NCI-H524 treated with DMSO at 0.1 percent for 48 hours (cell line): ENCODE data around the gene TJP2.
"Not testable (repeated sequence)": the region's sequence is repeated elsewhere in the genome, so short reads cannot be mapped to it uniquely, and the experiment has no call there.

Source experiments
- DNase-seq: peaks from one replicate; lab custom pipeline; 2025; lab: John Stamatoyannopoulos, UW

Gene TJP2

DNA sequence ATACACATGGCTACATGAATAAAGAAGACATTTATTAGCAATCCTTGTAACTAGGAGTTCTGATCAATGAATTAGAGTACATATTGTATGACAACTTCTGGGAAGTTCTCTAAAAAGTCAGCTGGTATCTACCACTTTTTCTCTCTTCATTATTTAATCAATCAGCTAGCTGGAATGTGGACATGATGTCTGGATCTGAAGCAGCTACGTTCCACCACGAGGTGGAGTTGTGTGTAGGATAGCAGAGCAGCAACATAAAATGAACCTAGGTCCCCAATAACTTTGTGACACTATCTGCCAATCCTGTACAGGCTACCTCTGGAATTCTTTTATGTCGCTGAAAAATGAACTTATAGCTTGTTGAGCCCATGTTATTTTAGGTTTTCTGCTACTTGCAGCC lies 118.0 kb downstream of the TJP2 start:
- DNase-seq, result no peak

DNA sequence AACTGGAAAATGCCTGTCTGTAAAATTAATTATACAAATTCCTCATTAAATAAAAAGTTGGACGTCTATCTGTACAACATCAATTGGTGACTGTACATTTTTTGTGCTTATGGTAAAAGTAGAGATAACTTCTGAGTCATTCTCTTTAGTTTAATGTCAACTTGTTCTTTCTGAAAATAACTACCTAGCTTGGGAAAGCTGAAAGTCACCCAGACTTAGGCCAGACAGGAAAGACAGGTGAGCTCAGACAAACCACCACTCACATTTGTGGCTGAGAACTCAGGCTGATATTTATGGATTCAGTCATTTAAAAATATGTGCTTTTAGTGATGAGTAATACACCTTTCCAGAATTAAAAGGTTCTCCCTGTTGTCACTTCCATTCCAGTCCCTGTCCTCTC lies 119.1 kb downstream of the TJP2 start:
- DNase-seq, result no peak

DNA sequence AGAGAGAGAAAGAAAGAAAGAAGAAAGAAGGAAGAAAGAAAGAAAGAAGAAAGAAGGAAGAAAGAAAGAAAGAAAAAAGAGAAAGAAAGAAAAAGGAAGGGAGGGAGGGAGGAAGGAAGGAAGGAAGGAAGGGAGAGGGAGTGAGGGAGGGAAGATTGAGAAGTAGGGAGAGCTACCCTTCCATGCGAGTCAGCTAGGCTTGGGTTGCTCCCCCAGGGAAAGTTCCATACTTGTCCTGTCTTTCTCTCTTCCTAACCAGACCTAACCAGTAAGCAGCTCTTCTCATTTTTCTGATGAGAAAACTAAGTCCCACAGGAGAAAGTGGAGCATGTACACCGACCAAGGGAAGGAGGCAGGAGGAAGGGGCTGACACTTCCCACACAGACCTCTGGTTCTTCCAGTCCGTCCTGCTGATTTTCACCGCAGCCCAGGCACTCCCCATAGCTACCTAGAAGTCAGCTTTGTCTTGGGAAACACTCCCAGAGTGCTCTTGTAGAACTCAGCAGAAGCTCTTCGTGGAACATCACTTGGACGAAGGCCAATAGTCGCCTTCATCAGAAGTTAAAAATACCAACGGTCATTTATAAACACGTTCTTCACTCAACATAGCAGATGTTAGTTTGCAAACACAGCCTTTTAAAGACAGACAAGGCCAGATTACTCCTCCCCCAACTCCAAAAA lies 121.9 kb downstream of the TJP2 start:
- no peak for DNase-seq

DNA sequence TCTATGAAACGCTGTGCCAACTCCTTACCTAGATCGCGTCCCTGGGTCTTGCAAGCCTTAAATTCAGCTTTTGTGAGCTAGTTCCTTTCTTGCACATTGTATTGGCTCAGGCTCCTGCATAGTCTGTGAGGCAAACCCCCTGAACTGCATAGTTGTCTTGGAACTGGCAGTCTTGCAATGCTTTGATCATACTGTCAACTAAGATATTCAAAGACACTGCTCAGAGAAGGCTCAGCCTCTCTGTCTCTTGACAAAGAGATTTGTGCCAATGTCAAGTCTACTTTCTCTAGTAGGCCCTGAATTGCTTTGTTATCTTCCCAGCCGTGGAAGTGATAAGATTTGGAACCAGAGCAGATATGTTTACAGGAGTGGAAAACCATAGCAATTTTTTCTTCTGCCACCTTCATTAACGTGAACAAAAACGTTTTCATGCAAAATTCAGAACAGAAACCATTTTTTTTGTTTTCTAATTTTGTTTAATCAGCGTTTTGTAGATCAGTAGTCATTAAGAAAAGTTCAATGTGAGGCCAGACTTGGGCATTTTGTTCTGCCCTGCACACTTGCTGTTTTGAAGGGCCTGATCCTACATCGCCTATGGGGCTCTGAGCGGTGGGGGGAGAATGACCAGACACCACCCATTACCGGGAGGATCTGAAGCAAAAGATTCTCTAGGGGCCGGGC lies 123.4 kb downstream of the TJP2 start:
- DNase-seq, result no peak

DNA sequence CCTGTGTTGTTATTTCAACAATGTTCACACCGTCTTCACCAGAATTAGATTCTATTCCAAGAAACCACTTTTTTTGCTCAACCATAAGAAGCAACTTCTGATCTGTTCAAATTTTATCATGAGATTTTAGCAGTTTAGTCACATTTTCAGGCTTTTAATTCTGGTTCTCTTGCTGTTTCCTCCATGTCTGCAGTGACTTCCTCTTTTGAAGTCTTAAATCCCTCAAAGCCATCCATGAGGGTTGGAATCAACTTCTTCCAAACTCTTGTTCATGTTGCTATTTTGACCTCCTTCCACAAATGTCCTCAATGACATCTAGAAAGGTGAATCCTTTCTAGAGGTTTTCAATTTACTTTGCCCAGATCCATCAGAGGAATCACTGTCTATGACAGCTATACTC lies 125.2 kb downstream of the TJP2 start:
- no peak for DNase-seq

DNA sequence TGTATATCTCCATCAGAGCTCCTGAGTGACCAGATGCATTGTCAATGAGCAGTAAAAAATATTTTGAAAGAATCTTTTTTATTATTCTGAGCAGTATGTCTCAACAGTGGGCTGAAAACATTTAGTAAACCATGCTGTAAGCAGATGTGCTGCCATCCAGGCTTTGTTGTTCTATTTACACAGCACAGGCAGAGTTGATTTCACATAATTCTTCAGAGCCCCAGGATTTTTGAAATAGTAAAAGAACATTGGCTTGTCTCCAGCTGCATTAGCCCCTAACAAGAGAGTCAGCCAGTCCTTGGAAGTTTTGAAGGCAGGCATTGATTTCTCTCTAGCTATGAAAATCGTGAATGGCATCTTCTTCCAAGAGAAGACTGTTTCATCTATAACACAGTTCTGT lies 125.7 kb downstream of the TJP2 start:
- no peak for DNase-seq

DNA sequence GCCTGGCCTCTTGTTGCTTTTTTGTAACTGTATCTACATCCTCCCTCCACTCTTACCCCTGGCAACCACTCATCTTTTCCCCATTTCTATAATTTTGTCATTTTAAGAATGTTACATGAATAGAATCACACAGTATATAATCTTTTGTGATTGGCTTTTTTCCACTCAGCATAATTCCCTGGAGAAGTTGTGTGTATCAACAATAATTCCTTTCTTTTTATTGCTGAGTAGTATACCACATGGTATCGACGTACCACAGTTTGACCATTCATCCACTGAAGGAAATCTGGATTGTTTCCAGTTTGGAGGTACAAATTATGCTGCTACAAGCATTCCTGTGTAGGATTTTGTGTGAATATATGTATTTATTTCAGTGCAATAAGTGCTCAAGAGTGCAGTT lies 129.3 kb downstream of the TJP2 start:
- no peak for DNase-seq

DNA sequence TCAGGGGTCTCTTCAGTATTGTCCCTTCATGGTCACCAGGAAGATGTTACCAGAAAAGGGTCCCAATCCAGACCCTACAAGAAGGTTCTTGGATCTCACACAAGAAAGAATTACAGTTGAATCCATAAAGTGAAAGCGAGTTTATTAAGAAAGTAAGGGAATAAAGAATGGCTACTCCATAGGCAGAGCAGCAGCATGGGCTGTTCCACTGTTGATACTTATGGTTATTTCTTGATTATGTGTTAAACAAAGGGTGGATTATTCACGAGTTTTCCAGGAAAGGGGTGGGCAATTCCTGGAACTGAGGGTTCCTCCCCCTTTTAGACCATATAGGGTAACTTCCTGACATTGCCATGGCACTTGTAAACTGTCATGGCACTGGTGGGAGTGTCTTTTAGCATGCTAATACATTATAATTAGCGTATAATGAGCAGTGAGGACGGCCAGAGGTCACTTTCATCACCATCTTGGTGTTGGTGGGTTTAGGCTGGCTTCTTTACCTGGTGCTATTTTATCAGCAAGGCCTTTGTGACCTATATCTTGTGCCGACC lies 132.9 kb downstream of the TJP2 start:
- not testable (repeated sequence) for DNase-seq

DNA sequence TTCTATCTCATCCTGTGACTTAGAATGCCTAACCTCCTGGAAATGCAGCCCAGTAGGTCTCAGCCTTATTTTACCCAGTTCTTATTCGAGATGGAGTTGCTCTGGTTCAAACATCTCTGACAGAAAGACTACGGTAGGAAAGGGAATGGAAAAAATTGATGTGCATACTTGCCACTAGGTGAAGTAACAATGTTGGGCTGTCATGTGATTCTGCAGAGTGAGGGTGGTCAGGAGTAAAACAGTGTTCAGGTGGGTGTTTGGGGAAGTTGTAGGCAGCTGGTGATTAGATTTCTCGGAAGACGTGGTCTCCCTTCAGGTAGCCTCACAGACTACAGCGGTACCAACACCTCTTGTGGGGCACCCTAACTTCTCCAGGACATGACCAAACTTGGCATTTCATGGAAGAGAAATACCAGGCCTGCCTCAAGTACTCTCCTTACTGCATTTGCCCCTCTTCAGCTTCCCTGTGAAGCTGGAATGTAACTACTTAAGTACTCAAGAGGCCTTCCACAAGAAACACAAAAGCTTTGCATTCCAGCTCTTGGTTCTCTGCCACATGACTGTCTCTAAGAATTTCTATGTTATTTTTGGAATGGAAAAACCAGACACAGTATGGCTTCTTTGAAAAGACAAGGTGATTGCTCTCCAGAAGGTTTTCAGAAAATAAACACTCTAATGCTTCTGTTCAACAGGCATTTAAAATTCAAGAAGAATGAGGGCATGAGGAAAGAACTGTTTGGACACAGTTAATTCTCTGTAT lies 133.5 kb downstream of the TJP2 start:
- no peak for DNase-seq

DNA sequence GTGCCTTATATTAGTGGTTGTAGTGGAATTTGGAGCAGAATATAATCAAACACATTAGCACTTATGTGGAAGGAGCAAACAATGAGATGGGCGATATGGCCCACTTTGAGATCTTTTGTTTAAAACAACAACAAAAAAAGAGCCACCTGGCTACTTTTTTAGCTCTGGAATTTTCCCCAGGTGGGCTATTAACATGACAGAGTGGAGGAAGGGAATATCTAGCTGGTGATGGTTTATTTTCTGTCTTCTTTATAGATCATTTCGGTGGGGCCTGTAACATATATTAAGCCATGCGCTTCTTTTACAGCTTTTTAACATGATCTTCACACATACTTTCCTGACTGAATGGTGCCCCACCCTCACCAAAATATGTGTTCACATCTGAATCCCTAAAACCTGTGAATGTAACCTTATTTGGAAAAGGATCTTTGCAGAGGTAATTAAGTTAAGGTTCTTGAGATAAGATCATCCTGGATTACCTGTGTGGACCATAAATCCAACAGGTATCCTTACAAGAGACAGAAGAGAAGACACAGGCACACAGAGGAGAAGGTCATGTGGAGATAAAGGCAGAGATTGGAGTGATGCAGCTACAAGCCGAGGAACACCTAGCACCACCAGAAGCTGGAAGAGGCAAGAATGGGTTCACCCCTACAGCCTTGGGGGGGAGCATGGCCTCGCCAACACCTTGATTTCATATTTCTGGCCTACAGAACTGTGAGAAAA lies 134.3 kb downstream of the TJP2 start:
- no peak for DNase-seq

DNA sequence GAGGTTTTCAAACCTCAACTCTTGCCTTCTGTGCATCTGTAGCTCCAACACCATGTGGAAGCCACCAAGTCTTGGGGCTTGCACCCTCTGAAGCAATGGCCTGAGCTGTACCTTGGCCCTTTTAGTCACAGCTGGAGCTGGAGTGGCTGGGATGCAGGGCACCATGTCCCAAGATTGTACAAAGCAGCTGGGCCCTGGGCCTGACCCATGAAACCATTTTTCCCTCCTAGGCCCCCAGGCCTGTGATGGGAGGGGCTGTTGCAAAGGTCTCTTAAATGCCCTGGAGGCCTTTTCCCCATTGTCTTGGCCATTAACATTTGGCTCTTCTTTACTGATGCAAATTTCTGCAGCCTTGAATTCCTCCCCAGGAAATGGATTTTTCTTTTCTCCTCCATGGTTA lies 139.1 kb downstream of the TJP2 start:
- DNase-seq, result no peak

DNA sequence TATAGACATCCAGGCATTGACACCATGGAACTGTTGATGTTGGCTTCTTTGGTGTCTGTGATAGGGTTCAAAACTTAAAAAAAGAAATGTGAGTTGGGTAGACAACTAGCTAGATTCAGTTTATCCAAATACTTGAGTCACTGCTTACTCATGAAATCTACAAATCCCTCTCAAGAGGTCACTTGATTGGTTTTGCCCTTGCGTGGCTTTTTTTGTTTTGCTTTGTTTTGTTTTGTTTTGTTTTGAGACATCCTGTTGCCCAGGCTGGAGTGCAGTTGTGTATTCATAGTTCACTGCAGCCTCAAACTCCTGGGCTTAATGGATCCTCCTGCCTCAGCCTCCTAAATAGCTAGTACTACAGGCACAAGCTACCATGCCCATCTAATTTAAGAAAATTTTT lies 140.5 kb downstream of the TJP2 start:
- no peak for DNase-seq

DNA sequence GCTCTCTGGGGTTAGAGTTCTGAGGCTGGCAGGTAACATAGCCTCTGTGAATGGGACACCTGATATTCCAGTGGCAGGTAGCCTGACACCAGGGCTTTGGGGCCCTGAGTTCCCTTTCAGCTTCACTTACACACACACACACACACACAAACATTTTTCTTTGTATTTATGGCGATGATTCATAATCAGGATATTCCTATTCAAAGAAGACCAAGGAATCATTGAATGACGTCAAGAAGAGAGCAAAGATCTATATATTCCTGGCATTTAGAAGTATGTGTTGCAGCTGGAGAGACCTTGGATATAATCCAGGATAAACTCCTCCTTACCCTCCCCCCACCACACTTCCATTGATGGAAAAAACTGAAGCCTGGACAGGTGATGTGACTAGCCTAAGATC lies 143.0 kb downstream of the TJP2 start:
- DNase-seq, result no peak

DNA sequence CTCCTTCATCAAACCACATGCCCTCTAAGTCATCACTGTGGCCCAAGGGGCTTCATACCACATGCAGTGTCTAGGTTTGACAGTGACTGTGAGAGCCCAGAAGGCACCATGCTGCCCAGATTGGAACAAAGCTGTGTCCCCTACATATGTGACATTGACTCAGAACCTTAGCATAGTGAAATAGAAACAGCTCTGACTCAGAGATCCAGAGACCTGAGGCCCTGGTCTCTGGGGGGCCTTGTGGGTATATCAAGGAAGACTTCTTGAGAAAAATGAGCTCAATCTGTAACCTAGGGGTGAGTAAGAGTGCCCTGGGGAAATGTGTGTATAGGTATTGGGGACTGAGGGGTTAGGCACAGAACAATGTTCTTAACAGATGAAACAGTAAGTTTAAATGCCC lies 143.8 kb downstream of the TJP2 start:
- no peak for DNase-seq

DNA sequence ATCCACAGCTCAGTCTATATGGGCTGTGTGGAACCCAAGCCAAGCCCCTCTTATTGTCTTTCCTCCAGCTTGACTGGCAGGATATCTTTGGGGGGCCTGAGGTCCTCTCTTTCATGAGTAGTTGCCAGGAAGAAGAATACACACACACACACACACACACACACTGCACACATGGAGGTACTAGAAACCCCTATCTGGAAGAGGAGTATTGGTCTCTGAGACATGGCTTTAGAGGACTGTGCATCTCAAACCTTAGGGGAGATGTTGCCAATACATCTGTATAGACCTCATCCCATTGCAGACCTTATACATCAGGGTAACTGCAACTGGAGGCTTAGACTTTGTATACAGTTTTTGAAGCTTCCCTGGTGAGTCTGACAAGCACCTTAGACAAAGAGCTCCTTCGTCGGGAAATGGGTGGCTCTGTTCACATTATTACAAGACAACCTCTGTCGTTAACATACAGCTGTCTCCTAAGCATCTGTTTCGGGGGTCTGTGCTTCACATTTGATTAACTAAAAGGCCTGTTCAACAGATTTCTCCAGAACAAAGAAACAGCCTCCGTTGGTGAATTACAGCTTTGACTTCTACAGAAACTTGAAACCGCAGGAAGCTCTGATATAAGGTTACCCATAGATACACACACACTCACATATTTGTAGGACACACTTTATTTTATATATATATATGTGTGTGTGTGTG lies 145.4 kb downstream of the TJP2 start:
- no peak for DNase-seq

DNA sequence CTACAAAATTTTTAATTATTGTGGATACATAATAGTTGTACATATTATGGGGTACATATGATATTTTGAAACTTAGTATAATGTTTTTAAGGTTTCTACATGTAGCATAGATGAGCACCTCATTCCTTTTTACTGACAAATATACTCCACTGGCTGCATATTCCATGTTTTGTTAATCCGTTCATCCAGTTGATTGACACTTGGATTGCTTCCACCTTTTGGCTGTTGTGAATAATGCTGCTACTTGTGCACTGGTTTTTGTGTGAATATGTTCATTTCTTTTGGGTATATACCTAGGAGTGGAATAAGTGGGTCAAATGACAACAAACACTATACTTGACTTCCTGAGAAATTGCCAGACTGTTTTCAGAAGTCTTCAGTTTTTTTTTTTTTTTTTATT lies 148.2 kb downstream of the TJP2 start:
- no peak for DNase-seq

DNA sequence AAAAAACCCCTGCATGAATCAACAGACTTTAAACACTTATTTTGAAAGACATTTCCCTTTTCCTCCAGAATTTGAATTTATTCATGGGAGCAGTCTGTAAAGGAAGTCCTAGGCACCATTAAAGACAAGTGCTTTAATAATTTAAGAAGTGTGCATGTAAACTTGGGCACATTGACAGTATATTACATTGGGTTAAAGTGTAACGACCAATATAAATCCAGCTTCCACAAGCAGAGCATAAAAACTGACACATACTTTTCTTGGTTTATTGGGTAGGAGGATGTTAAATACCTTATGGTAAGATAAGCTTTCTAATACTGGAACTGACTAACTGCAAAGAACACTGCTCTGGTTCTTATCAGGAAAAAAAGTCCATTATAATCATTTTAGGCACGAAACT lies 149.8 kb downstream of the TJP2 start:
- no peak for DNase-seq
